HepG2 (cell line): ENCODE measurements around the gene CHMP1A. TPM values are rescaled to one million over a fixed set of nuclear protein-coding genes. Genes with fewer than 3 reads are reported as not detected.

Experiments
- ATAC-seq: fragments of 200-7000 bp; cut with Tn5 transposase; 3 replicates; pipeline ENCODE4 v1.9.1; 2020; ENCODE audit warnings: mild to moderate bottlenecking, moderate library complexity
- BruUV-seq: library from RNA; stranded (reverse); fragments of 400-500 nt; replicated peaks from 2 replicates; lab custom pipeline; 2021; lab: Mats Ljungman, UMichigan
- CTCF ChIA-PET: fragments of 300-600 bp; formaldehyde crosslinking; extraction: SDS; loops from one replicate; lab custom pipeline; 2021; ENCODE audit warnings: low total read pairs, inconsistent platforms, low intra/inter-chr PET ratio; lab: Yijun Ruan, JAX
- POLR2A ChIA-PET: fragments of 350-600 bp; sonication (Branson Sonifier 250); formaldehyde crosslinking; loops from one replicate; lab custom pipeline; 2020; ENCODE audit warnings: antibody characterized with exemption, inconsistent platforms; lab: Yijun Ruan, JAX
- DNase-seq: peaks from one replicate; pipeline ENCODE4 v3.0.0-alpha.2; 2015; ENCODE audit warnings: low spot score
- FAIRE-seq: peaks from 3 replicates; lab custom pipeline; 2011; peaks lifted over from hg19 to GRCh38; lab: Jason Lieb, UNC
- H2AFZ ChIP-seq: one replicate; pipeline ENCODE4 v1.6.1; 2011; ENCODE audit warnings: low read length, inconsistent platforms
- H3K27ac ChIP-seq: fragments of 300-600 bp; 3 replicates; pipeline ENCODE4 v1.8.0; 2011; ENCODE audit warnings: mixed run types, mild to moderate bottlenecking, mixed read lengths, low read length, inconsistent platforms; ENCODE audit not compliant: insufficient read depth; ENCODE audit errors: extremely low read length
- H3K27me3 ChIP-seq, 2 experiments: fragments of 200-600 bp in 1 of 2; 2 replicates in 1 of 2; 3 replicates in 1 of 2; pipeline versions ENCODE4 v1.6.0 to v1.8.0; 2011; ENCODE audit warnings: low read length in 2 of 2, mild to moderate bottlenecking in 2 of 2, moderate library complexity in 2 of 2, inconsistent platforms in 1 of 2; ENCODE audit not compliant: insufficient read depth in 2 of 2, control insufficient read depth in 1 of 2
- H3K36me3 ChIP-seq, 2 experiments: fragments of 200-600 bp in 1 of 2; replicated peaks in 1 of 2; 2 replicates in 1 of 2; 3 replicates in 1 of 2; pipeline versions ENCODE4 v1.5.1 to v1.8.0; 2011; ENCODE audit warnings: low read length in 2 of 2, inconsistent platforms in 1 of 2; ENCODE audit not compliant: insufficient read depth in 2 of 2, control insufficient read depth in 1 of 2
- H3K4me1 ChIP-seq: 2 replicates; pipeline ENCODE4 v1.5.1; 2012; ENCODE audit warnings: low read length, inconsistent platforms; ENCODE audit not compliant: insufficient read depth
- H3K4me2 ChIP-seq: 2 replicates; pipeline ENCODE4 v1.6.0; 2011; ENCODE audit warnings: low read depth, low read length, inconsistent platforms
- H3K4me3 ChIP-seq, 3 experiments: fragments of 200-600 bp in 1 of 3; sonication (generic), shearing (Covaris generic) in 1 of 3; replicated peaks in 1 of 3; 2 replicates each; pipeline ENCODE4 v1.5.1; 2011 to 2016; ENCODE audit warnings: low read length in 3 of 3, inconsistent platforms in 2 of 3, low read depth in 2 of 3, mild to moderate bottlenecking in 2 of 3, control low read depth in 1 of 3, mixed read lengths in 1 of 3; ENCODE audit not compliant: insufficient read depth in 1 of 3
- H3K79me2 ChIP-seq: one replicate; pipeline ENCODE4 v1.6.1; 2011; ENCODE audit warnings: low read length, inconsistent platforms; ENCODE audit not compliant: insufficient read depth
- H3K9ac ChIP-seq: 2 replicates; pipeline ENCODE4 v1.6.0; 2011; ENCODE audit warnings: mild to moderate bottlenecking, low read depth, low read length, inconsistent platforms; ENCODE audit not compliant: insufficient read depth
- H3K9me3 ChIP-seq: 2 replicates; pipeline ENCODE4 v1.5.1; 2012; ENCODE audit warnings: mild to moderate bottlenecking, low read length
- H4K20me1 ChIP-seq: 2 replicates; pipeline ENCODE4 v1.6.0; 2011; ENCODE audit warnings: inconsistent platforms, mild to moderate bottlenecking, low read length, moderate library complexity; ENCODE audit not compliant: insufficient read depth
- AGO2 ChIP-seq: fragments of 200-400 bp; formaldehyde crosslinking; optimal IDR thresholded peaks from 2 replicates; pipeline ENCODE3; 2017; ENCODE audit warnings: mild to moderate bottlenecking, low read depth, low read length, moderate library complexity
- ARHGAP35 ChIP-seq: sonication (generic); formaldehyde crosslinking; IDR thresholded peaks from 2 replicates; pipeline ENCODE4 v1.9.0; 2022; ENCODE audit warnings: mild to moderate bottlenecking, inconsistent platforms, moderate library complexity, missing genetic modification reagents, borderline replicate concordance
- NBN ChIP-seq: fragments of 450-650 bp; conservative IDR thresholded peaks from 2 replicates; pipeline ENCODE4 v1.6.1; 2017
- NONO ChIP-seq, 2 experiments: fragments of 450-650 bp in 1 of 2; sonication (generic) in 1 of 2; formaldehyde crosslinking in 1 of 2; IDR thresholded peaks in 1 of 2; conservative IDR thresholded peaks in 1 of 2; 2 replicates each; pipeline versions ENCODE4 v1.6.1 to v1.8.0; 2017 to 2022; ENCODE audit warnings: mild to moderate bottlenecking in 1 of 2, missing genetic modification reagents in 1 of 2, moderate library complexity in 1 of 2
- ZEB1 ChIP-seq: IDR thresholded peaks from 2 replicates; pipeline ENCODE4 v1.6.1; 2012; ENCODE audit warnings: mild to moderate bottlenecking, low read depth, inconsistent platforms; ENCODE audit not compliant: insufficient replicate concordance
- ZNF264 ChIP-seq: sonication (generic); formaldehyde crosslinking; IDR thresholded peaks from 2 replicates; pipeline ENCODE4 v1.4.0; 2020; ENCODE audit warnings: missing genetic modification reagents
- WGBS: methylation state at CpG from one replicate; pipeline ENCODE4 v1.1.6; 2017; ENCODE audit warnings: low lambda C conversion rate; 5-methylcytosine and 5-hydroxymethylcytosine counted together
- in situ Hi-C: cut with HindIII; loops from 2 replicates; pipeline ENCODE4 v1.10.0; 2017; ENCODE audit warnings: low pct_unique_long_range_greater_than_20kb; ENCODE audit not compliant: extremely low pct_ligation_motif_present
- intact Hi-C: fragments of 100-400 bp; cut with micrococcal nuclease; formaldehyde crosslinking; loops from one replicate; pipeline ENCODE4 v1.10.0; 2022; ENCODE audit not compliant: unreplicated experiment
- polyA plus RNA-seq, 8 experiments: library from polyadenylated mRNA; depleted of rRNA in 3 of 8; stranded (reverse) in 7 of 8; unstranded in 1 of 8; fragments of >200 nt; fragmentation: Illumina TruSeq in 4 of 8; extraction: Trizol in 4 of 8; gene quantifications; 2 replicates each; pipeline versions ENCODE4 v1.2.1 to v1.2.3, GENCODE V29; 2011 to 2016; ENCODE audit warnings: low read depth in 4 of 8, missing spikeins in 1 of 8, mixed read lengths in 1 of 8; ENCODE audit not compliant: insufficient read depth in 1 of 8
- total RNA-seq, 5 experiments: library from RNA; depleted of rRNA; stranded (reverse); fragments of >200 nt; fragmentation: Illumina TruSeq; extraction: Trizol; gene quantifications; 2 replicates each; pipeline ENCODE4 v1.2.3, GENCODE V29; 2016; ENCODE audit warnings: low read depth in 1 of 5
- TF ChIP-seq, protein P1 (sequence below): sonication (generic); formaldehyde crosslinking; IDR thresholded peaks from 2 replicates; pipeline ENCODE4 v1.9.0; 2021; ENCODE audit warnings: missing genetic modification reagents, mild to moderate bottlenecking, borderline replicate concordance
- TF ChIP-seq, protein P2 (sequence below): sonication (generic); formaldehyde crosslinking; IDR thresholded peaks from 2 replicates; pipeline ENCODE4 v1.5.0; 2020; ENCODE audit warnings: mild to moderate bottlenecking, missing genetic modification reagents, borderline replicate concordance

Gene CHMP1A
- total and polyA plus RNA-seq, 2 of the 13 experiments (the other 11 are each of a cell fraction or from before 2014, with no cell fraction given) = 69.4 to 73.3 TPM

DNA sequence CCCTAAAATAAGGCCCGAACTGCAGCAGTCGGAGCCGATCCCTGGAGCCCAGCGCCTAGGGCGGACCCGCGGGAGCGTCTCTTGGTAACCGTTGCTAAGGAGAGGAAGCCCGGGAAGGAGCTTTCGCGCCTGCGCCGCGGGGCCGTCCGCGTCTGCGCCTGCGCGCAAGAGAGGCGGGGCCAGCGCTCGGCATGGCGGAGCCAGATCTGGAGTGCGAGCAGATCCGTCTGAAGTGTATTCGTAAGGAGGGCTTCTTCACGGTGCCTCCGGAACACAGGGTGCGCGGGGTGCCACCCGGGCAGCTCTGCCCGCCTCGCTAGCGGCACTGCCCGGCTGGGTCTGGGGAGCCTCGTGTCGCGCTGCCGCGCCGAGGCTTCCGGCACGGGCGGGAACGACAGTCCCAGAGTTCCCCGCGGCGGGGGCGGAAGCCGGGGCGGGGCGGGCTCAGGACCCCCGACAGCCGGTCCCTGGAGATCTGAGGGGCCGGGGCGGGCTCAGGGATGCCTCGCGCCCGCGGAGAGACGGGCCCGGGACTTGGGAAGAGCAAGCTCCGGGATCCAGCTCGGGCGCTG is 29.1 kb upstream of the CHMP1A start, which contains the start of gene CDK10 (continued):
- TF ChIP-seq NONO (IDR thresholded peaks at IDR 0.05) (no peak), NONO (CRISPR knock-in tag; conservative IDR thresholded peaks at IDR 0.05) (no peak), AGO2 (peak; percentile 65), ARHGAP35 (CRISPR knock-in tag) (0 out of 2 replicates have a peak, but pooled peaks have one; percentile 36), ZNF264 (CRISPR knock-in tag) (no peak)
- TF ChIP-seq, protein P1, sequence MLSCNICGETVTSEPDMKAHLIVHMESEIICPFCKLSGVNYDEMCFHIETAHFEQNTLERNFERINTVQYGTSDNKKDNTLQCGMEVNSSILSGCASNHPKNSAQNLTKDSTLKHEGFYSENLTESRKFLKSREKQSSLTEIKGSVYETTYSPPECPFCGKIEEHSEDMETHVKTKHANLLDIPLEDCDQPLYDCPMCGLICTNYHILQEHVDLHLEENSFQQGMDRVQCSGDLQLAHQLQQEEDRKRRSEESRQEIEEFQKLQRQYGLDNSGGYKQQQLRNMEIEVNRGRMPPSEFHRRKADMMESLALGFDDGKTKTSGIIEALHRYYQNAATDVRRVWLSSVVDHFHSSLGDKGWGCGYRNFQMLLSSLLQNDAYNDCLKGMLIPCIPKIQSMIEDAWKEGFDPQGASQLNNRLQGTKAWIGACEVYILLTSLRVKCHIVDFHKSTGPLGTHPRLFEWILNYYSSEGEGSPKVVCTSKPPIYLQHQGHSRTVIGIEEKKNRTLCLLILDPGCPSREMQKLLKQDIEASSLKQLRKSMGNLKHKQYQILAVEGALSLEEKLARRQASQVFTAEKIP = no peak
- TF ChIP-seq, all 625 proteins: peak for 9

DNA sequence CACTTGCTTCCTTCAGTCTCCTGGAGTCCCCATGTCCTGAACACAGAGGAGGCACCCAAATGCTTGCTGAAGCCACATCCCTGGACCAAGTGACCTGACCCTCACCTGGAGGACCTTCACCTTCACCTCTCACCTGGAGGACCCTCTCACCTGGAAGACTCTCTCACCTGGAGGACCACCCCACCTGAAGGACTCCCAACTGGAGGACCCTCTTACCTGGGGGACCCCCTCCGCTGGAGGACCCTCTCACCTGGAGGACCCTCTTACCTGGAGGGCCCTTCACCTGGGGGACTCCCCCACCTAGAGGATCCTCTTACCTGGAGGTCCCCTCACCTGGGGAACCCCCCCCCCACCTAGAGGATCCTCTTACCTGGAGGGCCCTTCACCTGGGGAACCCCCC is 28.4 kb upstream of the CHMP1A start:
- in situ Hi-C loops (no loop called here), intact Hi-C loops (loop anchor here (2.0 kb wide), 2 partner anchors 15 kb away; partner anchors contain the start of gene SPATA2L)
- Histone ChIP-seq H3K9me3 (peaks cover 15% of the 10 kb centered on the region), H3K27ac (peak overlapping the region; percentile 17), H3K4me1 (peaks cover 58% of the 10 kb centered on the region), H4K20me1 (no peaks in the 10 kb centered on the region), H2AFZ (no peak overlapping the region), H3K4me3 (no peak overlapping the region), H3K9ac (no peak overlapping the region), H3K27me3 (no peaks in the 10 kb centered on the region), H3K4me2 (0 out of 2 replicates have a peak overlapping the region, but pooled peaks have one; percentile 28), H3K79me2 (no peaks in the 10 kb centered on the region), H3K36me3 (no peaks in the 10 kb centered on the region)
- ATAC-seq (no peak), FAIRE-seq (no peak), DNase-seq (no peak)
- POLR2A ChIA-PET = interaction anchor here (1.1 to 2.5 kb wide), 2 partner anchors 9 to 14 kb away, joined by 7 to 32 read pairs; no protein-coding TSS in a partner anchor
- CTCF ChIA-PET = no interaction called here
- no TSS peak for BruUV-seq
- WGBS = 100% methylated on average over 1 of the region's 1 CpG
- TF ChIP-seq ZEB1 (peak; percentile 52), NBN (no peak)
- TF ChIP-seq, protein P2, sequence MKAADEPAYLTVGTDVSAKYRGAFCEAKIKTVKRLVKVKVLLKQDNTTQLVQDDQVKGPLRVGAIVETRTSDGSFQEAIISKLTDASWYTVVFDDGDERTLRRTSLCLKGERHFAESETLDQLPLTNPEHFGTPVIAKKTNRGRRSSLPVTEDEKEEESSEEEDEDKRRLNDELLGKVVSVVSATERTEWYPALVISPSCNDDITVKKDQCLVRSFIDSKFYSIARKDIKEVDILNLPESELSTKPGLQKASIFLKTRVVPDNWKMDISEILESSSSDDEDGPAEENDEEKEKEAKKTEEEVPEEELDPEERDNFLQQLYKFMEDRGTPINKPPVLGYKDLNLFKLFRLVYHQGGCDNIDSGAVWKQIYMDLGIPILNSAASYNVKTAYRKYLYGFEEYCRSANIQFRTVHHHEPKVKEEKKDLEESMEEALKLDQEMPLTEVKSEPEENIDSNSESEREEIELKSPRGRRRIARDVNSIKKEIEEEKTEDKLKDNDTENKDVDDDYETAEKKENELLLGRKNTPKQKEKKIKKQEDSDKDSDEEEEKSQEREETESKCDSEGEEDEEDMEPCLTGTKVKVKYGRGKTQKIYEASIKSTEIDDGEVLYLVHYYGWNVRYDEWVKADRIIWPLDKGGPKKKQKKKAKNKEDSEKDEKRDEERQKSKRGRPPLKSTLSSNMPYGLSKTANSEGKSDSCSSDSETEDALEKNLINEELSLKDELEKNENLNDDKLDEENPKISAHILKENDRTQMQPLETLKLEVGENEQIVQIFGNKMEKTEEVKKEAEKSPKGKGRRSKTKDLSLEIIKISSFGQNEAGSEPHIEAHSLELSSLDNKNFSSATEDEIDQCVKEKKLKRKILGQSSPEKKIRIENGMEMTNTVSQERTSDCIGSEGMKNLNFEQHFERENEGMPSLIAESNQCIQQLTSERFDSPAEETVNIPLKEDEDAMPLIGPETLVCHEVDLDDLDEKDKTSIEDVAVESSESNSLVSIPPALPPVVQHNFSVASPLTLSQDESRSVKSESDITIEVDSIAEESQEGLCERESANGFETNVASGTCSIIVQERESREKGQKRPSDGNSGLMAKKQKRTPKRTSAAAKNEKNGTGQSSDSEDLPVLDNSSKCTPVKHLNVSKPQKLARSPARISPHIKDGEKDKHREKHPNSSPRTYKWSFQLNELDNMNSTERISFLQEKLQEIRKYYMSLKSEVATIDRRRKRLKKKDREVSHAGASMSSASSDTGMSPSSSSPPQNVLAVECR = 0 out of 2 replicates have a peak, but pooled peaks have one; percentile 24
